ENCODE data around the gene LMO1.

The LMO1 gene

DNA sequence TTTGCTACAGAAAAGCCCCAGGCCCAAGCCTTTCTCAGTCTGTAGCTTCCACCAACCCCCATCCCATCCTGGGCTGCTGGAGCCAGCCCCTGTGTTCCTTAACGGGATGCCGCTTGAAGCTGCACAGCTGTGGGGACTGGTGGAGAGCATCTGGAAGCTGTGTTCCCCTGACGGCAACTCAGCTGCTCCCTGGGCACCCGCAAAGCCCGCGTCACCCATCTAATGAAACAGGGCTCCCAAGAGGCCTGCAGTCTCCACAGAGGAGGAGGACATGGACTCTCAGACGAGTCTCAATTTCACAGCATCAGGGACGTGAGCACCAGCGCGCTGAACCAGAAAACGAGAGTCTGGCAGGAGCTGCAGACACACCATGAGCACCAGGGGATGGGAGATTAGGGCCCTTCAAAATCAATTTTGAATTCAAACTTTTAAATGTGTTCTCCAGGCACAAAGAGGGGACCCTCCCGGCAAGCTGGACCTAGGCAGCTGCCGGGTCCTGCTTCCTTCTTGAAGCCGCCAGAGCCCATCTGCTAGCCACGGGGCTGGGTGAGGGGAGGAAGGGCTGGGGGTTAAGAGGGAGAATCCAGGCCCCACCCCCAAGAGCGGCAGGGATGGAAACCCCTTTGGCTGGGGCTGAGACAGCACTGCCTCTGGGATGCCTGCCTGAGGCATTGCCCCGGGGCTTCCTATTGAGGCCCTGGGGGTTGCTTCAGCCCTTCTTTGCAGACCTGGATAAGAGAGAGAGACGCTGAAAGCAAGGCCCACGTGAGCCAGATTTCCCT, 21.0 kb downstream of the LMO1 start:
- DNase-seq, result no peak

DNA sequence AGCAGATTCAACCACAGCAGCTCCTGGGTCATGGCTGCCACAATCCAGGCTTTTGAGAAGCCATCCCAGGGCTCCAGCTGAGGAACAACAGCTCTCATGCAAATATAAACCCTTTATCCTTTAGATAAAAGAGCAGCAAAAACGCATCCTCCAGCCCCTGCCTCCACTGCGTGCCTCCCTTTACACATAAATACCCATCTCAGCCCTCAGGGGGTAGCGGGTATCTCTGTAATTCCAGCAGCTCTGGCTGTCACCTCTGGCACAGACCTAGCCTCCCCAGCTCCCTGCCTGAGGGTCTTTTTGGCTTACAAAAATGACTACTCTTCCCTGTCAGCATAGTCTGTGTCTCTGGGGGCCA, 21.6 kb downstream of the LMO1 start:
- no peak for DNase-seq

DNA sequence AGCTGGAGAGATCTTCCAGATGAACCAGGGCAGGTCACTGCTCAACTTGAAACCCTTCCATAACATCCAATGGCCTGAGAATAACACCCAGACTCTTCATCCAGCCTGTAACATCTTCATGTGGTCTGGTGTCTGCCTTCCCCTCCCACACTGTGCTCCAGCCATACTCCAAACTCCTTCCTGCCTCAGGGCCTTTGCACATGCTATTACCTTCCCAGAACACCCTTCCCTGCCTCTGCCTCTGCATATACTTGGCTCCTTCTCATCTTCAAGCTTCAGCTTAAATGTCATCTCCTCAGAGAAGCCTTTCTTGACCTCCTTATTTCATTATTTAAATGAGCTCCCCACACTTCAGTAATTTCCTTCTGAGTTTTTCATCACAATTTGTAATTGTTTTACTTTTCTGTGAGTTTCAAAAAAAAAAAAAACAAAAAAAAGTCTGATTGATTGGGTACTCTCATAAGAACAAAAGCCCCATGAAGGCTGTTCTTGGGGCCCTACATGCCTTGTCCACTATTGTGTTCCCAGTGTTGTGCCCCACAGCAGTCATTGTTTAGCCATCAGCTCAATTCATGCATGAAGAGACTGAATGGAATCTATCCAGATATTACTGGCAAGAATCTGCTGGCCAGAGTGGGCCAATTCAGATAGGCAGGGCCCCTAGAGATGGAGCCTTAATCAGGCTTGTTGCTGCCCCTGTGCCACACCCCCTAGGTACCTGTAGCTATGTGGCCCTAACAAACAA, 22.1 kb downstream of the LMO1 start:
- no peak for DNase-seq

DNA sequence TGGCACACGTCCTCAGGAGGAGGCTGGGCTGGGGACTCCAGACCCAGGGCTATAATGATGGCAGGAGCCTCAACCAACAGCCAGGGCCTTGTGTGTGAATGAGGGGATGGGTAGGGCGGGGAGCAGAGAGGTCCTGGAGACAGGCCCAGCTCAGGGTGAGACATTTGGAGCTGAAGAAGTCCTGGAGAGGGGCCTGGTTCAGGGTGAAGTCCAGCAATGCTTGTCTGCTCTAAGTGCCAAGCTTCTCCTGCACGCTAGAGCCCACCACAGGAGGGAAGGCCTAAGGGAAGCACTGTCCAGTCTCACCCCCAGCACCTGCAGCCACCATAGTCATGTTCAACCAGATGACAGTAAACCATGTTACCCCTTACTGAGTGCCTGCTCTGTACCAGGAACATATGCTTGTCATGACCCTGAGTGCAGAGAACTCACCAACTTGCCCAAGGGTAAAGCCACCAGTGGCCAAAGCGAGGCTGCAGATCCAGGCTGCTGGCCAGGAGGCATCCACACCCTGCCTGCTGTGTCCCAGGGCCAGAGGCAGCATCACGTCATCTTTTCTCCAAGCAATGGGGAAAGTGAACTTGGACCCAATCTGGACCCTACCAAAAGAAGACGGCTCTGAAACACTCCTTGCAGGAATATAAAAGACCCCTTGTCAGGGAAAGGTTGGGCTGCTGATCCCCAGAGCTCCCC, 24.0 kb downstream of the LMO1 start:
- no peak for DNase-seq

DNA sequence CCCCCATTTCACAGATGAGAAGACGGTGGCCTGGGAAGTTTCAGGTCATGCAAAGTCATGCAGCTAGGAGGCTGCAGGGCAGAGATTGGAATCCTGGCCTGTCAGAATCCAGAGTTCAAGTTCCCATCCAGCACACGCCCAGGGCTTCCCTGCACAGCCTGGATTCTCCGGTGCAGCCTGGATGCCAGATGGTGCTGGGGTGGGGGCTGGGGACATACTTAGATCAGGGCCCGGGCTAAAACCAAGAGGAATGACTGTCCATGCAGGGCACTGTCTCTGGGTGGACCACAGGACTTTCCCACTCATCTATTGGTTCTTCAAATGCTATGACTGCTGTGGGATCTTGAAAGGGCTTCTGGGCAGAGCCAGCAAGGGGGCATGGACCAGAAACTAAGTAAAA, 24.6 kb downstream of the LMO1 start:
- no peak for DNase-seq

DNA sequence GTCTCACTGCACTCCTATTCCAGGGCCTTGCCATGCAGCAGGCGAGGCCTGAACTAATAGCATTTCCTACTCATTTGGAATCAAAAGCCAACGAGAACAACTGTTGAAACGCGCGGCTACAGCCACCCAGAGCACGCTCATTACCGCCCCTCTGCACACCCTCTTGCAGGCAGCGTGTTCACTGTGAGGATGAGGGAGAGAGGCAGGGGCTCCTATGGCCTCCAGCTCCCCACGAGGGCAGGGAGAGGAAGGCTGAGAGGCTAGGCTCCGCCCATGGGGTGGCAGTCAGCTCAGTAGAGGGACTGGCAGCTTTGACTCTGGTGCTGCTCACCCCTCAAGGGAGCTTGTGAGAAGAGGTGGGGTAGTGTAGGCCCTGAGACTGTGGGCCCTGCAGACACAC, 26.2 kb downstream of the LMO1 start:
- DNase-seq, result no peak

DNA sequence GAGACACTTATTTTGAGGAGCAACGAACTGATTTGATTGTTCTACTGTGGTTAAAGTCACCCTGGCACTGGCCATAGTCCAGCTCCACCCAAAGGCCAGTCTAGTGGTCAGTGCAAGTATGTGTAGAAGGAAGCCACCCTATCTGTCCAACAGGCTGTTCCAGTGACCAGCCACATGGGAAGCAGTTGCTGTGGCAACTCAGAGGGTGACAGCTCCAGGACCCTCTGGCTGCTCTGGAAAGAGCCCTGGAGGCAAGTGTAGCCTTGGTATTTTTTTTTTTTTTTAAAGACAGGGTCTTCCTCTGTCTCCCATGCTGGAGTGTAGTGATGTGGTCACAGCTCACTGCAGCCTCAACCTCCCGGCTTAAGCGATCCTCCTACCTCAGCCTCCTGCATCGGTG, 27.8 kb downstream of the LMO1 start:
- no peak for DNase-seq

DNA sequence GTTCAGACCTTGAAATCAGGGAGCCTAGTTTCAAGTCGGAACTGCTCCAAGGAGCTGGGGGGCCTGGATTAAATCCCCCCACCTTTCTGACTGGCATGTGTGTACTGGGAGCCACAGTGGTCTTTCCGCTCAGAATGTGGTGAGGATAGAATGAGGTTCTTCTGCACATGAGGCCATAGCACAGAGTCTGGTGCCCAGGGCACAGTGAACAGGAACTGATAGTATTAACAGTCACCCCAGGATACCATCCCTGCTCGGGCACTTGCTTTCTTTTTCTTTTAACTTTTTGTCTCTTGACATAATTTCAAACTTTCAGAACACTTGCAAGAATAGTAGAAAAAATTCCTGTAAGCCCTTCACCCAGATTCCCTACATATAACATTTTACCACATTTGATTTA, 28.8 kb downstream of the LMO1 start:
- no peak for DNase-seq

DNA sequence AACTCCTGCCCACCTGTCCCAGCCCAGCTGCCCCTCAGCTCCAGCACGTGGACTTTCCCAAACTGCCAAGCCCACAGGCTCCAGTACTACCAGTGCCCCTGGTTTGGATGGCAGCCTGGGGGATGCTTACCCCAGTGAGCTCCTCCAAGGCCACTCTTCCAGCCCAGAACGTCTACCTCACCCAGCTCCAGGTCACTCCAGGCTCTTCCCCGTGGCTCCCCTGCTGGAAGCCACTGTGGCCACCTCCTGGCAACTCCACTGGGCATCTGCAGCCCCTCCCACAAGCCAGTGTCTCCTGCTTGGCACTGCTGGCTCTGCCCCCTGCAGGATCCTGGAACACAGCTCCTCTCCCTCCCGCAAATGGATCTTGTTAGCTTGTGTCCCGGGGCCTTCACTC, 29.3 kb downstream of the LMO1 start:
- DNase-seq, result no peak

DNA sequence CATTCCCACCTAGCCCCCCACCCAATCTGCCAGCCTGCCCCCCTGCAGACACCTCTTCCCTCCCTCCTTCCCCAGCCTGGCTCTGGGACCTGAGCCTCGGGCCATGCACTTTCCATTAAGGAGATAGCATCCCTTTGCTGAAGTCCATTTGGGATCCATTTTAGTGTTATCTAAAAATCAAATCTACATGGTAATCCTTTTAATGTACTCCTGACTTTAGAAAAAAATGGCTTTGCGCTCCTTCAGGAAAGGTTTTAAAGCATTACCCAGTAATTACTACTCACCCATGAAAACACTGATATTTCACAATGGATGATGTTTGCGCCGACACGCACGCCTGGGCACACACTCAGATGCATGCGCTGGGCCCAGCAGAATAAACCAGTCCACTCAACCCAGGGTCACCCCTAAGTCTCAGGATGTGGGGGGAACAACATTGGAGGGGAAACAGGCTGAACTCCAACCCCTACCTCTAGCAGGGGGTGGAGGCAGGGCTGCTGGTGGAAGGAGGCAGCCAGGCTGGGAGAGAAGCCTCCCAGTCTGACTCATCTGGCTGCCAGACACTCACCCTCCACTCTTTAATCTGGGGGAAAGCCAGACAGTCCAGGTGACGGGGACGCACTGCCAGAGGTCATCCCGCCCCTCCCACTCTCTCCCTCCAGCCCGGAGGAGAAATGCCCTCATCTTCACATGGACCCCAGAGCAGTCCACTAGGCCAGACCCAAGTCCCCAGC, 29.8 kb downstream of the LMO1 start:
- DNase-seq, result no peak

DNA sequence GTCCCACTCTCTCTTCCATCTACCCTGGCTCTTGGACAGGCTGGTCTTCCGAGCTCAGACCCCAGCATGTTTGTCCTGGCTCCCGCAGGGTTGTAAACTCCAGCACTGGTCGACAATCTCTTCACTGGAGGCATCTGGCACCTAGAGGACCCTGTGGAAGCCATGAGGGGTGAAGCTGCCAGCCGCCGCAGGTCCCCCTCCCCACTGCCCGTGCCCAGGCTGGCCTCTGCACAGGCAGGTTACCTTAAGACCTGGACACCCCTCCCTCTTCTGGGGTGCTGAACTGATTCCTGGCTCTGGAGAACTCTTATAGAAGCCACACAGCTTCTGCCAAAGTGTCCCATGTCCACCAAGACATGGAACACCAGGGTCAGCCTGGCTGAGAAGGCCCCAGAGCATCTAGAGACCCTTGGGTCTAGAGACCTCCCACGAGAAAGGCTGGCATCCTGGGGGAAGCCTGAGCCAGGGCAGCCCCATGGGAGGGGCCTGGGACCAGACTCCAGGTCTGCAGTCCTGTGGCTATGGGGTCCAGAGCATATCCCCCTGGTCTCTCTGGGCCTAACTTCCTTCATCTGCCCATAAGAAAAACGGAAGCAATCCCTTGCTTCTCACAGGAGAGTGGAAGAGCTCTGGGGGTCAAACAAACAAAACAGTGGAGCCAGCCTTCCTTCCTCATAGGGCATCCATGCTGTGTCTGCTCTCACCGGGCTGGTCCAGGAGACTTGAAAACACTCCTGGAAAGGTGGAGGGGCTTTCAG, 30.6 kb downstream of the LMO1 start:
- no peak for DNase-seq

DNA sequence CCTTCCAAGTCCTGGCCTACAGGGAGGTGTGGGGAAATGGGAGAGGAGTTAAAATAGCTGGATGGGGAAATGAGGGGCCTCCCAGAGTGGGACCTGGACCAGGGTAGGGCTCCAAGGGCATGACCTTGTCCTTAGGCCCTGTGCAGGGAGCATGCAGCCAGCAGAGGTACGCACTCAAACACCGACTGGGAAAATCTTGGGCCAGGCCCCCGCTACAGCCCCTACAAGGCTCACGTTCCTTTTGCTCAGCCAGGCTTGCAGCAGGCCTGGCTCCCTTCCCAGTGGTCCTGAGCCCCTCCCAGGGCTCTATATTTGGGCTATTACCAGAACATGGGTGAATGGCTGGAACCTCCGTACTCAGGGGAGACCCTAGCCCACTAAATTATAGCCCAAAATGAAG, 31.3 kb downstream of the LMO1 start:
- DNase-seq, result no peak

DNA sequence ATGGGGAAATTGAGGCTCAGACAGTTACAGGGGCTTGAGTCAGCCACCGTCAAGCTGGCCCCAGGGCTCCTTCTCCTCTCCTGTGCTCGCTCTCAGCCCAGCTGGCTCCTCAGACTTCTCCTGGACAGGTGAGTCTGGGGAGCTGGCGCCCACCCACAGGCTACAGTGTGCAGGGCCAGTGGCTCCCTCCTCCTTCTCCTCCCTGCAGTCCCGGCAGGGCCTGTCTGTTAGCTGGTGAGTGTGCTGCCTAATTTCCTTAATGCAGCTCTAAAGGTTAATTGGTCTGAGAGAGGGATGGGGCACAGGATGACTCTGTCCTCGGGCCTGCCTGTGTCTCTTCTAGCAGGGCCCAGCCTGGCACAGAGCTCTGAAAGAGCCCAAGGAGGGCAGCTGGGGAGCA, 31.7 kb downstream of the LMO1 start:
- DNase-seq, result no peak

DNA sequence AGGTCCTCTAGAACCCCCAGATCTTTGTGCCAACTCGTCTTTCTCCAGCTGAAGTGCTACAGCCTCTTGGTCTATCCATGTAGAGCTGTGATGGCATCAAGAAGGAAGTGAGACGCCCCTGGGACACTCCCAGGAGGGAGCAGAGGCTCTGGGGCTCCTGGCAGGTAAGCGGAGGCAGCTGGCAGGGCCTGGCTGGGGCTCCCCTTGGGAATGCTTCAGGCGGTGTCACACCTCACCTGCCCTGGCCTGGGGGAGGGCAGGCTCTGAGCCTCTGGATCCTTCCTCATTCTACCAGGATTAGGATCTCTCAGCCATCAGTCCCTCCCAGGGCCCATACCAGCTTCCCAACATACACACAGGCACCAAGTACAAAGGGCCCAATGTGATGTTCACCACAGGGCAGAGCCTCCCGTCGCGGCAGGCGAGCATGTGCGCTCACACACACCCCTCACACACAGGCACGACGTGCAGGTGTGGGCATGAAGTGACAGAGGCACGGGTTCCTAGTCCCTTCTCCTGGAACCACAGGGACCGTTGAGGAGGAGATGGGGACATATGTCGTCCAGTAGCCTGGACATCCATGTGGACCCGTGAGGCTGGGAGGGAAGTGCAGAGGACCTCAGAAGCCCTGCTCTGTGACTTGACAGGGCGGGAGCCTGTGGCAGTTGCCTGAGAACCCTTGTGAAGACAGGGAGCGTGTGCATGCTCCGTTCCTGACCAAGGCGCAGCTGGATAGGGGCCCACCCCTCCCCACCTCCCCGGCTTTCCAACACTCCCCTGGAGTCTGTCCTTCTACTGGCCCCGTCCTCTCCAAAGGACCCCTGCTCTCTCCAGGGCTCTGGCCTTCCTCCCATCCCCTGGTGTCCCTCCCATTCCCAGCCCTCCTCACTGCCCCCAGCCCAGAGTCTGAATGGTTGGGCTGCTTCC, 32.5 kb downstream of the LMO1 start:
- no peak for DNase-seq

DNA sequence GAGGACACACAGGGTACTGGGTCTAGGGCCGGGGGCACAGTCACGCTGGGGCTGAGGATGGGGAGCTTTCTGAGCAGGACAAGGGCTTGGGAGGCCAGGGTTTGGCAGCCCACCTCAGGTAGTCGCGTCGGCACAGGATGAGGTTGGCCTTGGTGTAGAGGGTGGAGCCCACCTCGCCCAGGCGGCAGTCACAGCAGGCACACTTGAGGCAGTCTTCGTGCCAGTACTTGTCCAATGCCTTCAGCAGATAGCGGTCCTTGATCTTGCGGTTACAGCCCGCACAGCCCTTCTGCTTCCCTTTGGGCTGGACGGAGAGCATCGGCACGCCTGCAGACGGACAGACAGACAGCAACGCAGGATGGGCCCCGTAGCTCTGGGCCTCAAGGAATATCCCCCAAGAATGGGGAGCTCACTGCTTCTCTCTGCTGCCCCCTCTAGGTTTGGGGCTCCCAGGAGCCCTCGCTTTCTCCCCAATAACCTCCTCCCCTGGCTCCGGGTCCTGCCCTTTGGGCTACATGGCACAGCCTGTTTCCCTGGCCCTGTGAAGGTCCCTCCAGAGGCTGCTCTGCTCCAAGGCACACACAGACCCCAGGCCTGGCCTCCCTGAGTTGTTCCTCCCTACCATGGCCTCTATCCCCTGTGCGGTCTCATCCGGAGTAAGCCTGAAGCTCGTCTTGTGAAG, 33.4 kb downstream of the LMO1 start:
- no peak for DNase-seq

DNA sequence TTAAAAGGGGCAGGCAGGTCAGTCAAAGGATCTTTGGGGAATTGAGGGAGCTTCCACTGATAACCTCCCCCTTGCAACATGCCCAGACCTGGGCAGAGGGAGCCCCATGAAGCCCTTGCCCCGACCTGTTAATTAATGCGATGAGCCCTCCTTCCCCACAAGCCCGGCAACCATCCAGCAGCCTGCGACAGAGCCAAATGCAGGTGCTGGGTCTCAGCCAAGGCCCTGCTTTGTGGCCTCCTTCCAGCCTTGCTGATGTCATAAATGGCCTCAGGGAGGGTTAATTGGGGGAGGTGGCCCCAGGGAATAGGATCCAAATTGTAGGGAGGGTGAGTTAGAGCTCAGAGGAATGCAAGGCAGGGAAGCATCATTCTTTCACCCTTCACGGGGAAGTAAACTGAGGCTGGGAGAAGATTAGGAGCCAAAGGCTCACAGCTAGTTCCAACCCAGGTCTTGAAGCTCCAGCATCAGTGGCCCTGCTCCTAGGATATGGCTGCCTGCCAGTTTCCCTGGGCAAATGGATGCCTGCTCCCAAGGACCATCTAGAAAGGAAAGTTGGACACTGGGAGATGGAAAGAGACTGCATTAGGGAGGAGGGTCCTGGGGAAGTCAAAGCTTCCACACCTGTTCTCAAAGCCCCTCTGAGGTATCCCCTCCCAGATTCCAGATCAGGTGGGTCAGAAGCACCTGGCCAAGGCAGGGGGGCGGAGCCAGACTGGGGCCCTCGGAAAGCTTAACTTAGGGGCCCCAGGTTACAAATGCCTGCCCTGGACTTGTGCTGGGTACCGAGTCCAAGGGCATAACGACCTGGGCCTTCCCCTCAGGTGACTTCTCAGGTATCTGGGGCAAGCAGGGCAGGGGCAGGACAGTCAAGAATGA, 34.1 kb downstream of the LMO1 start:
- DNase-seq, result no peak

DNA sequence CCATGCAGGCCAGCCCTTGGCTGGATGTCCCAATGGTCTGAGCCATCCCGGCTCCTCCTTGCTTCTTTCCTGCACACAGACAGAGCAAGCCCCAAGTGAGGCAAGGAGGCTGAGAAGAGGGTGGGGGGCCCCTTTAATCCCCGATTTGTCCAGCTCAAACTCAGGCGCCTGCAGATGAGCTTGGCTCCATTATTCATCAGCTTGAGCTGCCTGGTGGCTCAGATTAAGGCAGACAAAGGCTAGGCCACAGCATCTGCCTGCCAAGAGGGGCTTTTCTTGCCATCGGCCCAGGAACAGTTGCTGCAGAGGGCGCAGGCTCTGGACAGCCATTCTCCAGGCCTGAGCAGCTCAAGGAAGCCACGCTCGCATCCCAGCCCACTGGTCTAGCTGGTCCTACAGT, 35.4 kb downstream of the LMO1 start:
- DNase-seq, result no peak

DNA sequence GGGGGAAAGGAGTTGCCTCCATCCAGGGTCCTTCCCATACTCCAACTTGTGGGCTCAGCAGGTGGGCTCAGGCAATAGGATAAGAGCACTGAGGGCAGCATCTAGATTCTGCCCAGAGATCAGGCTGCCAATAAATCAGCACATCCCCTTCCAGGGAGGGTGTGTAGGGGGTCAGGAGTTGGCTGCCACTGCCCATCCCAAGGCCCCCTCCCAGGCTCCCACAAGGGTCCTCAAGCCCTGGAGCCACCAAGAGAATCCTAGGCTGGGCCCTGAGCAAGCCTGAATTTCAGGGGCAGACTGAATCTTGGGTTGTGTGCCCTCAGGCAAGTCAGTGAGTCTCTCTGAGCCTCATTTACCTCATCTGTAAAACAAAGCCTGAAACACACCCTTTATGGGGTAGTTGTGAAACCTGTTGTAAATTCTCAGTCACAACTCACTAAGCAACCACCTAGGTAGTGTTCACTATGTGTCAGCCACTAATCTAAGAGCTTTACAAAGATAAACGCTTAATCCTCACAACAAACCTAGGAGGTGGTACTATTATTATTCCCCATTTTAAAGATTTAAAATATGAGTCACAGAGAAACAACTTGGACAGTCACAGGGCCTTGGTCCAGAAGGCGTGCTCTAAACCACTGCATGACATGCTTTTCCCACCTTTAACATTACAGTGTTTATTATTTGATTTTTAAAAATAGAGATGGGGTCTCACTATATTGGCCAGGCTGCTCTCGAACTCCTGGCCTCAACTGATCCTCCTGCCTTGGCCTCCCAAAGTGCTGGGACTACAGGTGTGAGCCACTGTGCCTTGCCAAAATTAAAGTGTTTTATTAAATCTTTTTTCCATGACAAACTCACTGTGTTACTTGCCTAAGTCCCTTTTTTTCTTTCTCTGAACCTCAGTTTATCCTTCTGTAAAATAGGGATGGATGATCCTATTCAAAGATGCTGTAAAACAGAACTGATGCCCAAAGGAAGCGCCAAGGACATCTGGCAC, 36.2 kb downstream of the LMO1 start:
- no peak for DNase-seq

Data from stimulated activated naive CD4-positive, alpha-beta T cell (primary cell).